ENCODE data around the gene SLC9A9.

GRCh38 chr3:143843587-143843986 lies 4.7 kb downstream of the SLC9A9 start:
- TF ChIP-seq CTCF (IDR thresholded peaks at IDR 0.05; ENCODE audit: insufficient read depth, low read length), result no peak
- TF ChIP-seq SPI1 (IDR thresholded peaks at IDR 0.05; ENCODE audit: borderline replicate concordance, low read depth), result no peak
- no peak for TF ChIP-seq POLR2AphosphoS5 (IDR thresholded peaks at IDR 0.05; ENCODE audit: low read depth)
- TF ChIP-seq GABPA (IDR thresholded peaks at IDR 0.05; ENCODE audit: low read depth), result no peak

All from HL-60 (cell line).